ENCODE data around the gene UBE2QL1. TPM values are rescaled to one million over a fixed set of nuclear protein-coding genes. Genes with fewer than 3 reads are reported as not detected.

Gene UBE2QL1
- total RNA-seq, 4 donors from 2014 or later, result 0.15 to 1.4 (median 0.28) TPM

GRCh38 chr5:6543830-6544560 is 95.3 kb downstream of the UBE2QL1 start:
- TF ChIP-seq CTCF (IDR thresholded peaks at IDR 0.05) (no peak), POLR2AphosphoS5 (IDR thresholded peaks at IDR 0.05) (no peak), POLR2A (IDR thresholded peaks at IDR 0.05) (no peak), EP300 (IDR thresholded peaks at IDR 0.05) (no peak)
- Histone ChIP-seq H3K4me1 (peaks cover 0 to 7% (median 0%) of the 10 kb centered on the region in 3 donors), H3K4me3 (no peak overlapping the region), H3K27ac (no peak overlapping the region), H3K36me3 (no peaks in the 10 kb centered on the region), H3K9me3 (no peaks in the 10 kb centered on the region), H3K27me3 (no peaks in the 10 kb centered on the region)
- ATAC-seq, result no peak
- WGBS, 2 donors (ENCODE audit: low coverage in 1 of 2), result 74 to 81% methylated on average over 6 to 10 of the region's 12 CpGs

Other genes starting within 250 kb of the UBE2QL1 start
- gene MED10, start 70.3 kb upstream of the UBE2QL1 start, total RNA-seq, result 10 to 100 TPM; 27.2 to 39.7 (median 34.0) TPM
- 10 to 100 TPM; 34.0 to 50.3 (median 43.6) TPM for gene NSUN2, start 184.2 kb downstream of the UBE2QL1 start, total RNA-seq
- 1 to 10 TPM; 2.2 to 5.6 (median 3.4) TPM for gene SRD5A1, start 184.6 kb downstream of the UBE2QL1 start, total RNA-seq

Data from gastroesophageal sphincter (tissue), 4 donors.